Astrocyte (in vitro differentiated cells and primary cell): ENCODE measurements around the gene PGBD4. TPM values are rescaled to one million over a fixed set of nuclear protein-coding genes. Genes with fewer than 3 reads are reported as not detected.

Source experiments
- DNase-seq: peaks from one replicate; pipeline ENCODE4 v3.0.0-alpha.2; 2010; ENCODE audit warnings: low read depth
- FAIRE-seq: peaks from 2 replicates; lab custom pipeline; 2011; peaks lifted over from hg19 to GRCh38; lab: Jason Lieb, UNC
- H2AFZ ChIP-seq: 2 replicates; pipeline ENCODE4 v1.6.0; 2012; ENCODE audit warnings: low read depth, low read length, inconsistent platforms
- H3K27ac ChIP-seq: 2 replicates; pipeline ENCODE4 v1.5.1; 2011; ENCODE audit warnings: low read depth, low read length, inconsistent platforms
- H3K27me3 ChIP-seq: 2 replicates; pipeline ENCODE4 v1.6.0; 2011; ENCODE audit warnings: low read length, inconsistent platforms; ENCODE audit not compliant: insufficient read depth
- H3K36me3 ChIP-seq: 2 replicates; pipeline ENCODE4 v1.5.1; 2011; ENCODE audit warnings: low read length, inconsistent platforms; ENCODE audit not compliant: insufficient read depth
- H3K4me1 ChIP-seq: 2 replicates; pipeline ENCODE4 v1.5.1; 2011; ENCODE audit warnings: low read length, inconsistent platforms; ENCODE audit not compliant: insufficient read depth
- H3K4me2 ChIP-seq: 2 replicates; pipeline ENCODE4 v1.6.0; 2012; ENCODE audit warnings: low read length, inconsistent platforms
- H3K4me3 ChIP-seq: 2 replicates; pipeline ENCODE4 v1.5.1; 2011; ENCODE audit warnings: low read depth, mild to moderate bottlenecking, low read length, inconsistent platforms; ENCODE audit not compliant: insufficient read depth
- H3K79me2 ChIP-seq: 2 replicates; pipeline ENCODE4 v1.6.0; 2012; ENCODE audit warnings: mild to moderate bottlenecking, low read length, inconsistent platforms; ENCODE audit not compliant: insufficient read depth
- H3K9ac ChIP-seq: 2 replicates; pipeline ENCODE4 v1.6.0; 2012; ENCODE audit warnings: mild to moderate bottlenecking, low read length, inconsistent platforms
- H3K9me3 ChIP-seq: 2 replicates; pipeline ENCODE4 v1.5.1; 2012; ENCODE audit warnings: low read depth, mild to moderate bottlenecking, low read length, inconsistent platforms; ENCODE audit not compliant: insufficient read depth
- H4K20me1 ChIP-seq: 2 replicates; pipeline ENCODE4 v1.6.0; 2012; ENCODE audit warnings: low read length, inconsistent platforms; ENCODE audit not compliant: insufficient read depth
- H3K27ac Mint-ChIP-seq: one replicate; pipeline ENCODE4 v1.8.0; 2021; ENCODE audit warnings: mild to moderate bottlenecking, mixed read lengths; ENCODE audit not compliant: unreplicated experiment
- H3K27me3 Mint-ChIP-seq: one replicate; pipeline ENCODE4 v1.8.0; 2021; ENCODE audit warnings: low read depth, mixed read lengths; ENCODE audit not compliant: unreplicated experiment
- H3K36me3 Mint-ChIP-seq: one replicate; pipeline ENCODE4 v1.8.0; 2021; ENCODE audit warnings: low read depth, mixed read lengths; ENCODE audit not compliant: unreplicated experiment
- H3K4me1 Mint-ChIP-seq: one replicate; pipeline ENCODE4 v1.8.0; 2021; ENCODE audit warnings: low read depth, mixed read lengths; ENCODE audit not compliant: unreplicated experiment
- H3K4me3 Mint-ChIP-seq: one replicate; pipeline ENCODE4 v1.8.0; 2021; ENCODE audit warnings: mild to moderate bottlenecking, moderate library complexity, mixed read lengths; ENCODE audit not compliant: unreplicated experiment
- H3K9me3 Mint-ChIP-seq: one replicate; pipeline ENCODE4 v1.8.0; 2021; ENCODE audit warnings: mild to moderate bottlenecking, mixed read lengths; ENCODE audit not compliant: unreplicated experiment
- CTCF ChIP-seq: IDR thresholded peaks from 2 replicates; pipeline ENCODE4 v1.5.1; 2011; ENCODE audit warnings: low read depth, mild to moderate bottlenecking, inconsistent platforms, low read length, moderate library complexity; ENCODE audit not compliant: insufficient read depth
- EZH2 ChIP-seq: IDR thresholded peaks from 2 replicates; pipeline ENCODE4 v1.6.1; 2012; ENCODE audit warnings: mild to moderate bottlenecking, low read length, inconsistent platforms; ENCODE audit not compliant: insufficient read depth
- total RNA-seq: library from RNA; stranded (reverse); gene quantifications from 2 replicates; pipeline ENCODE4 v1.2.1, GENCODE V29; 2021

The PGBD4 gene
- total RNA-seq, 1 donor from 2014 or later = 1.4 TPM

GRCh38 chr15:34076785-34077184 lies 25.1 kb upstream of the PGBD4 start:
- H3K36me3 Mint-ChIP-seq = peaks cover 2% of the 10 kb centered on the region
- no peak overlapping the region for H3K27ac ChIP-seq
- H3K9me3 Mint-ChIP-seq = no peaks in the 10 kb centered on the region

DNA sequence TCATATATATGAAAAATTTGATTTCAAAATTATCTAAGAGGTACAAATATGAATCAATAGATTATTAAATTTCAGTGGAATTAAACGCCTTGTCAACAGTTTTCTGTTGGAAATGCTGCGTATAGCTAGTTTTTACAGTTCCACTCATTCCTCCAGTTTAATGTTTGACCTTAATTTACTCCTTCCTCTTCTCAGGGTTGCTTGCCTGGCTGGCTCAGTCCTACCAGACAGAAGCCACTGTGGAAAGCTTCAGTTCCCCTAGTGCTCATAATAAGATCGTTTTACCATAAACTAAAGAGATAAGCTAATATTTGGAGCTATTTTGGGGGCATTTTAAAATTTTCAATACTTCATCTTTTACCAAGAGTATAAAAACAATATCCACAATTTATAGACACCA lies 23.0 kb upstream of the PGBD4 start:
- H4K20me1 ChIP-seq = no peaks in the 10 kb centered on the region
- no peak overlapping the region for H3K4me3 Mint-ChIP-seq
- no peak overlapping the region for H3K27ac ChIP-seq
- no peak overlapping the region for H2AFZ ChIP-seq
- H3K36me3 ChIP-seq = peaks cover 2% of the 10 kb centered on the region
- no peak overlapping the region for H3K4me2 ChIP-seq
- H3K27ac Mint-ChIP-seq = no peak overlapping the region
- H3K9ac ChIP-seq = no peak overlapping the region
- no peaks in the 10 kb centered on the region for H3K79me2 ChIP-seq
- no peaks in the 10 kb centered on the region for H3K4me1 Mint-ChIP-seq
- H3K4me3 ChIP-seq = no peak overlapping the region
- FAIRE-seq (no peak), DNase-seq (no peak)
- no peaks in the 10 kb centered on the region for H3K4me1 ChIP-seq
- no peaks in the 10 kb centered on the region for H3K27me3 Mint-ChIP-seq
- no peaks in the 10 kb centered on the region for H3K27me3 ChIP-seq
- TF ChIP-seq CTCF (no peak), EZH2 (no peak)
- peaks cover 6% of the 10 kb centered on the region for H3K36me3 Mint-ChIP-seq
- no peaks in the 10 kb centered on the region for H3K9me3 Mint-ChIP-seq
- H3K9me3 ChIP-seq = no peaks in the 10 kb centered on the region

More at GRCh38 chr15:34076785-34077184, 25.1 kb upstream of the PGBD4 start:
- H3K9me3 ChIP-seq = no peaks in the 10 kb centered on the region
- TF ChIP-seq EZH2 (no peak), CTCF (no peak)
- no peaks in the 10 kb centered on the region for H3K4me1 ChIP-seq
- DNase-seq = no peak
- H3K4me1 Mint-ChIP-seq = no peaks in the 10 kb centered on the region
- H3K27me3 Mint-ChIP-seq = no peaks in the 10 kb centered on the region
- no peaks in the 10 kb centered on the region for H4K20me1 ChIP-seq
- H3K27ac Mint-ChIP-seq = no peak overlapping the region
- no peak overlapping the region for H2AFZ ChIP-seq
- no peak for FAIRE-seq
- no peak overlapping the region for H3K9ac ChIP-seq
- H3K79me2 ChIP-seq = no peaks in the 10 kb centered on the region
- H3K4me2 ChIP-seq = no peak overlapping the region
- no peaks in the 10 kb centered on the region for H3K27me3 ChIP-seq
- no peak overlapping the region for H3K4me3 Mint-ChIP-seq
- H3K36me3 ChIP-seq = no peaks in the 10 kb centered on the region
- H3K4me3 ChIP-seq = no peak overlapping the region

DNA sequence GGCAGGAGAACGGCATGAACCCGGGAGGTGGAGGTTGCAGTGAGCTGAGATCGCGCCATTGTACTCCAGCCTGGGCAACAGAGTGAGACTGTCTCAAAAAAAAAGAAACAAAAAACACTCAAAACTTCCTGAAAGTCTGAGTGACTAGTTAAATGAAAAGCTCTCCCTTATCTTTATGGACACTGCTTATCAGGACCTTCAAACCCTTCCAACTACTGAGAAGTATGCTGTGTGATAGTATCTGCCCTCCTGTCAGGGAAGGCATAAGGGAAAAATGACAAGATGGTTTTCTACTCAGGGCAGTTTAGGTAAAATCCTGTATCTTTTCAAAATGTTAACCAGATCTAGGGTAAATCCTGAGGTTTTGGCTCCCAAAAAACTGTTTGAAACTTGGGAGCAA lies 22.0 kb upstream of the PGBD4 start:
- no peak overlapping the region for H3K27ac Mint-ChIP-seq
- no peaks in the 10 kb centered on the region for H3K9me3 Mint-ChIP-seq
- Histone ChIP-seq H3K4me3 (no peak overlapping the region), H3K4me1 (no peaks in the 10 kb centered on the region), H3K36me3 (peaks cover 6% of the 10 kb centered on the region), H2AFZ (no peak overlapping the region), H3K79me2 (no peaks in the 10 kb centered on the region), H3K27ac (no peak overlapping the region), H3K9ac (no peak overlapping the region), H3K27me3 (no peaks in the 10 kb centered on the region), H3K9me3 (no peaks in the 10 kb centered on the region), H4K20me1 (no peaks in the 10 kb centered on the region), H3K4me2 (no peak overlapping the region)
- TF ChIP-seq CTCF = no peak
- TF ChIP-seq EZH2 = no peak
- FAIRE-seq (no peak), DNase-seq (no peak)
- no peak overlapping the region for H3K4me3 Mint-ChIP-seq
- H3K36me3 Mint-ChIP-seq = peaks cover 7% of the 10 kb centered on the region
- no peaks in the 10 kb centered on the region for H3K4me1 Mint-ChIP-seq
- no peaks in the 10 kb centered on the region for H3K27me3 Mint-ChIP-seq
